Small intestine (tissue), 7 donors: Measurements from ENCODE around the gene SOX6. TPM values are rescaled to one million over a fixed set of nuclear protein-coding genes. Genes with fewer than 3 reads are reported as not detected.
A peak's percentile ranks its signal among the peaks of the same experiment; 100 is the strongest.

Experiments
- DNase-seq, 2 donors: peaks; one replicate each; pipeline versions ENCODE4 v3.0.0 to v3.0.0-alpha.2; 2013
- FAIRE-seq: peaks from 2 replicates; lab custom pipeline; 2012; peaks lifted over from hg19 to GRCh38; lab: Jason Lieb, UNC
- H3K27ac ChIP-seq, 3 donors: one replicate each; pipeline ENCODE4 v1.5.1; 2013; ENCODE audit warnings: low read length in 2 of 3, mild to moderate bottlenecking in 2 of 3, control low read depth in 1 of 3, inconsistent platforms in 1 of 3, low read depth in 1 of 3, moderate library complexity in 1 of 3
- H3K27me3 ChIP-seq, 3 donors: one replicate each; pipeline ENCODE4 v1.6.1; 2013; ENCODE audit warnings: low read length in 3 of 3, inconsistent platforms in 1 of 3; ENCODE audit not compliant: control insufficient read depth in 3 of 3, insufficient read depth in 3 of 3
- H3K36me3 ChIP-seq, 3 donors: one replicate each; pipeline ENCODE4 v1.6.1; 2013; ENCODE audit warnings: low read length in 3 of 3, inconsistent platforms in 1 of 3, low read depth in 1 of 3, mild to moderate bottlenecking in 1 of 3, moderate library complexity in 1 of 3; ENCODE audit not compliant: control insufficient read depth in 3 of 3, insufficient read depth in 2 of 3
- H3K4me1 ChIP-seq, 3 donors: one replicate each; pipeline ENCODE4 v1.6.1; 2013; ENCODE audit warnings: low read length in 2 of 3, inconsistent platforms in 1 of 3, low read depth in 1 of 3, mild to moderate bottlenecking in 1 of 3, moderate library complexity in 1 of 3; ENCODE audit not compliant: control insufficient read depth in 3 of 3, insufficient read depth in 2 of 3
- H3K4me3 ChIP-seq, 3 donors: one replicate each; pipeline ENCODE4 v1.5.1; 2013; ENCODE audit warnings: low read length in 3 of 3, control low read depth in 1 of 3, inconsistent platforms in 1 of 3, low read depth in 1 of 3, mild to moderate bottlenecking in 1 of 3, moderate library complexity in 1 of 3
- H3K9me3 ChIP-seq, 2 donors: one replicate each; pipeline ENCODE4 v1.6.1; 2013; ENCODE audit warnings: low read depth in 1 of 2, low read length in 1 of 2; ENCODE audit not compliant: control insufficient read depth in 2 of 2, insufficient read depth in 1 of 2
- WGBS, 3 donors: extraction: QIAGEN DNeasy Blood & Tissue Kit; methylation state at CpG; one replicate each; pipeline ENCODE4 v1.1.7; 2013; 5-methylcytosine and 5-hydroxymethylcytosine counted together
- polyA plus RNA-seq, 4 donors: library from polyadenylated mRNA; stranded (reverse) in 3 of 4; unstranded in 1 of 4; fragments of 200-250 nt in 3 of 4; fragments of 120-200 nt in 1 of 4; gene quantifications; one replicate each; pipeline versions ENCODE4 v1.2.1 to v1.2.3, GENCODE V29; 2013
- donor health status: healthy with polysubstance abuse.
- donor health status: control.
- donor health status: control.
- donor health status: Bipolar disorder and iron deficiency.
- donor health status: healthy.

Gene SOX6
- polyA plus RNA-seq, 4 donors, result 4.6 to 52.4 (median 7.7) TPM

DNA sequence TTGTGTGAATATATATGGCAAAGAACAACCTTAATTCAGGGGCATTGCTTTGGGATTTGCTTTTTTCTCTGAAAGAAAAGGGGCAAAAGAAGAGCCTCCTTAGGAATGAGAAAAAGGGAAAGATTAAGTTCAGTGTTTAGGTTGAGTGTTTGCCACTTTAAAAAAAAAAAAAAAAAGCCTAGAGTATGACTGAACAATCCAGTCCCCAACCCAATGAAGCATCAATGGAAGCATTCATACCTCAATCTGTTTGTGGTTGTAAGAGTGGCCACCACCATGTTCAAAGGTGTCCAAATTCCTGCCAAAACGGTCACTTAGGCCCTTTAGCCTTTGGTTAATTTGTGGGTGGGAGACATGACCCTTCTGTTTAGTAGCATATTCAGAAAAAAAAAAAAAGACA lies 260.6 kb downstream of the SOX6 start:
- H3K27me3 ChIP-seq, result no peaks in the 10 kb centered on the region
- no peaks in the 10 kb centered on the region for H3K9me3 ChIP-seq
- peaks cover 0 to 4% (median 4%) of the 10 kb centered on the region in 3 donors for H3K4me1 ChIP-seq
- H3K27ac ChIP-seq, result no peak overlapping the region
- H3K36me3 ChIP-seq, result no peaks in the 10 kb centered on the region
- DNase-seq, result no peak
- no peak overlapping the region for H3K4me3 ChIP-seq
- FAIRE-seq, result no peak
- 77 to 81% (median 78%) methylated on average over 1 of the region's 1 CpG for WGBS, 3 donors

DNA sequence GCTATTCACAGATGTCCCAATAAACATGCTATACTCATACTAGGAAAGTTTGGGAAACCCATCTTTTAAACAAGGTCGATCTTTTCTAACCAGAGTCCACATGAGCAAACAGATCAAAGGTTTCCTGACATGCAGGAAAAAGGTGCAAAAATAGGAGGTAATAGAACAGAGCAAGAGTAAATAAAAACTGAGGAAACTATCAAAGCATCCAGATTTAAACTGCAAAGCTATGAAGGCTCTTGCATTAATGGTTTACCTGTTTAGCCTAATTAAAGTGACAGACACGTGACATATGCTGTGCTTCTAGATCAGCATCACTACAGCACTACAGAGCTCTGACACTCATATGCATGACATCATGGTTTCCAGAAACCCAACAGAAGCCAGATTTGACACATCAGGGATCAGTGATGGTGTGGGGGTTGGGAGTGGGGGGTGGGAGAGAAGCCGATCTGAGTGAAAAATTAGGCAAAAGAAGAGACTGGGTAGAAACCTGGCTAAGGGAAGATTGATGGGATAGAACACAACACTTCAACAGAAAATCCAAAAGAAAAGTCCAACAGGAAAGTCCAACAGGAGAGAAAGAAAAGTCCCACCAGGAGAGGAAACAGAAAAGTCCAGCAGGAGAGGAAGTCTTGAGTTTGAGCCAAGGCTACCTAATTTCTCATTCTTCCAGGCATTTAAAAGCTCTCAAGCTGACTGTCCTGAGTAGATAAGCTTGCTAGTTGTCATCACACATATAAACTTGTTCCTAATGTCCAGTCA lies 262.3 kb downstream of the SOX6 start:
- no peak for FAIRE-seq

DNA sequence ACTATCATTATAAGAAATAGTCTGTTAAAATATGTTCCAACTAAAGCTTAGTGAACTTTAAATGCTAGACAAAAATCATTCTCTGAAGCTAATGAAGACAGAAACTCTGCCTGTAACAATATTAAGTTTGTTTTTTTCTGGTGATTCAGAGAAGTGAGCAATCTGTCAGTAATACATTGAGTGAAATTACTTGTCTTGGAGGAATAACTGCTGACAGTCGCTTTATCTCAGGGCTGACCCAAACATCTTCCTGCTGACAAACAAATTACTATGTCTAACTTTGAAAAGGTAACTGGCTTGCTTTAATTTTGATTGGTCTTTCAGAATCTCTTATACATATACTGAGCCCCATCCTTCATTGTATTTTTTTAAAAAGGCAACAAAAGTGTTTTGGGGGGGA lies 264.5 kb downstream of the SOX6 start:
- Histone ChIP-seq H3K27ac (no peak overlapping the region), H3K4me1 (no peaks in the 10 kb centered on the region), H3K27me3 (no peaks in the 10 kb centered on the region), H3K4me3 (no peak overlapping the region), H3K36me3 (no peaks in the 10 kb centered on the region), H3K9me3 (no peaks in the 10 kb centered on the region)
- 90 to 97% (median 94%) methylated on average over 1 of the region's 1 CpG for WGBS, 3 donors
- FAIRE-seq, result no peak
- no peak for DNase-seq

More for the DNA sequence above, 262.3 kb downstream of the SOX6 start:
- no peaks in the 10 kb centered on the region for H3K36me3 ChIP-seq
- H3K27ac ChIP-seq, result no peak overlapping the region
- 62 to 73% (median 68%) methylated on average over 3 of the region's 3 CpGs for WGBS, 3 donors
- DNase-seq, result no peak
- H3K4me3 ChIP-seq, result no peak overlapping the region
- H3K4me1 ChIP-seq, result peaks cover 0 to 4% (median 4%) of the 10 kb centered on the region in 3 donors
- no peaks in the 10 kb centered on the region for H3K9me3 ChIP-seq
- no peaks in the 10 kb centered on the region for H3K27me3 ChIP-seq

DNA sequence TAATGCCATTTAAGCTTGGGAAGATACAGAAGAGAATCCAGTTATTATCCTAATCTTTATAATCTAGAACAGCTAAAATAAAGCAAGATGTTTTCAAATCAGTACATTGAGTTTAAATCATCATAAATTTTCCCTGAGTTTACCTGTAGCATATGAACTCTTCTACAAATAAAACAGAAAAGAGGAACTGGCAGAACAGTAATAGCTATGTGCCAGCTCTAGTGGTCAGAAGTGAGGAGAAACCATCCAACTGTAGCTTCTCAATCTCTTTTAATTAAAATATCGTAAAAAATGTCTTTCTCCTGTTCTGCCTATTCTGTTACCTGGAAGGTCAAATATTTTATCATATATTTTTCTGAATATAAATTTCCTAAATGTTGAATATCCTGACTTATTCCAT lies 266.9 kb downstream of the SOX6 start:
- Histone ChIP-seq H3K27ac (no peak overlapping the region), H3K27me3 (no peaks in the 10 kb centered on the region), H3K36me3 (peaks cover 0 to 3% (median 0%) of the 10 kb centered on the region in 3 donors), H3K4me3 (no peak overlapping the region), H3K4me1 (no peaks in the 10 kb centered on the region), H3K9me3 (no peaks in the 10 kb centered on the region)
- FAIRE-seq (no peak), DNase-seq (no peak)
- WGBS, 3 donors, result 84 to 95% (median 94%) methylated on average over 1 of the region's 1 CpG

DNA sequence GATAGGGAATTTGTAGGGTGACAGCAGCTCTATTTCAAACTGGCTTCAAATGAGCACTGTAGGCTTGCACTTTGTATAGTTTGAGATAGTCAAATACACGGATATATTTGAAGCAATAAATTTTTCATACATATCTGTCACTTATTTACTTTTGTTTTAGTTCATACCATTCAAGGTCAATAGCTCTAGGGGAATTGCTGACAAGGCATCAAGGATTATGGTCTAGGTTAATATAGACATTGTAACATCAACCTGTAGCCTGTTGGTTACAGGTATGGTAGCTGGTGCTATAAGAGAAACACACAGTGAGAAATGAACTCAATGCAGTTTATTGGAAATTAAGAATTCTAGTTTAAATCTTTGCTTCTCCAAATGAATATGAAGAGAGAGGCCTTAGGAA lies 267.6 kb downstream of the SOX6 start:
- Histone ChIP-seq H3K9me3 (no peaks in the 10 kb centered on the region), H3K4me1 (no peaks in the 10 kb centered on the region), H3K36me3 (peaks cover 0 to 3% (median 0%) of the 10 kb centered on the region in 3 donors), H3K27ac (no peak overlapping the region), H3K4me3 (no peak overlapping the region), H3K27me3 (no peaks in the 10 kb centered on the region)
- 3 to 57% (median 21%) methylated on average over 1 of the region's 1 CpG for WGBS, 3 donors
- FAIRE-seq, result no peak
- DNase-seq, result peak in 1 of 2 donors; percentile 55

DNA sequence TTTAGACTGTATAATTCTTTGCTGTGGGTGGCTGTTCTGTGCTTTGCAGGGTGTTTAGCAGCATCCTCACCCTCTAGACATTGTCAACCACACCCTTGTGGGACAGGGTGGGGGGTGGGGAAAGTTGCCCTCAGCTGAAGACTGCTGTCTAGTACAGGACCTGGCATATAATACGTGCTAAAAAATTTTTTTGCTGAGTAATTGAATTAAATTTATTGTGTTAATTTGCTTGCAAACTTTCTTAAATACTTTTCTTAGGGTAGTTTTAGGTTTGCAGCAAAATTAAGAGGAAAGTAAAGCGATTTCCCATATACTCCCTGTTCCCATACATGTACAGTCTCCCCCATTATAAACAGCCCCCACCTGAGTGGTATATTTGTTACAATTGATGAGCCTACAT lies 268.5 kb downstream of the SOX6 start:
- H3K4me1 ChIP-seq, result no peaks in the 10 kb centered on the region
- peaks cover 0 to 3% (median 0%) of the 10 kb centered on the region in 3 donors for H3K36me3 ChIP-seq
- no peaks in the 10 kb centered on the region for H3K9me3 ChIP-seq
- FAIRE-seq (no peak), DNase-seq (no peak)
- H3K27me3 ChIP-seq, result no peaks in the 10 kb centered on the region
- H3K27ac ChIP-seq, result no peak overlapping the region
- H3K4me3 ChIP-seq, result no peak overlapping the region
- WGBS, 3 donors, result 79 to 92% (median 81%) methylated on average over 2 of the region's 2 CpGs

DNA sequence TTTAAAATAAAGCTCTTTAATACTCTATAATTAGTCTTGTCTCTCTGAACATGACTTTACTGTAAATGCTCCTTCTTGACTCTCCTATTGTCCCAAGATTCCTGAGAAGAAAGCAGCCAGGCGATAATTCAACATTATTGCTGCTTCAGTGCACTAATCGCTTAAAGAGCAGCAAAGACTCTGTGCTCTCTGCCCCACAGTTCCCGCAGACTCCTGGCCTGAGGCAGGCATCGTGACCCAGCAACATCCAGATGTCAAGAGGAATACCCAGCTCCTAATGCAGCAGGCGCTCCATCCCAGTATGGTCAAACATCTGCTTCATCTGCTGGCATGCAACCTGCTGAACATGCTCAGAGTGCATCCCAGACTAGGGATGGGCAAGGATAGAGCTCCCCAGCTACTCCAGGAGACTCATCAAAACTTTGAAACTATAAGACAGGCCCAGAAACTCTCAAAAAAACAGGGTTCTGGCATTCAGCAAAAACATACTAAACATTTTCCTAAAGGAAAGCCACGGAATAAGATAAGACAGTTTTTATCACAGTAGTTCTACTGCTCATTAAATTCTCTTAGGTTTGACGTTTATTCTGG lies 270.0 kb downstream of the SOX6 start:
- 86 to 89% (median 87%) methylated on average over 7 of the region's 7 CpGs for WGBS, 3 donors
- no peak for FAIRE-seq

DNA sequence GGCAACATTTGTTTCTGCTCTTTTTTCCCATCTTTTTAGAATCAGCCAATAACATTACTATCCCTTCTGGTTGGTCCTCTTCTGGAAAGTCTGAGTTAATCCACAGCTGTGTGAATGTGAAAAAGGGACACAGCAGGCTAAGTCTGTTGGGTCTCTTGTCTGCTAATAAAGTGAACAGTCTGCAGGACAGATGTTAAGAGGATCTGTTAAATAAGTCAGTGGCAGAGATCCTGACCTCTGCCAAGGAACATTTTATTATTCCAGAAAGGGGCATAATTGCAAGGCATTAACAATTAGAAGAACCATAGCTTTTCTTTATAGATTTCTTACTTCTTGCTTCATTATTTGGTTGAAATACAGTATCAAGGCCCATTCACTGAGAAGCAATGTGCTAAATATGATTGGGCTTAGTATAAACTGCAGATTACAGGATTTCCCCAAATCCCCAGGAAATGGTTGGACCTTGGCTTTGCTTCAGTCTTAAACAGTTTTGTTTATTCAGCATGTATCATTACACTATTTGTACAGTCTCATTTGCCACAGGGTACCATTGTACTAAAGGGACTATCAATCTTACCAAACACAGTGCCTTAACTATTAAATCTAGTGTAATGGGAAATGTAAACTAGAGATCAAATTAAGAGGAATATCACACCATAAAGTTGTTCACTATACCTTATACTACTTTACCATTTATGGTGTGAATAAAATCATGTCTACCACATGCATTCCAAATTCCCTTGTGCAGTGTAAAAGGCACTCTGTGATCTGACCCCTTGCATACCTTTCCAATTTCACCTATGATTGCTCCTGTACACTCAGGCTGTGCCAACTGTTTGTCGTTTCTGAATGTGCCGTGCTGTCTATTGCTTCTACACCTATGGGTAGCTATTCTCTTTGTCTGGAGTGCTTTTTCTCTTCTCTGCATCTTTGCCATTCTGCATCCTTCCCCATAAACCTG lies 274.0 kb downstream of the SOX6 start:
- peaks cover 0 to 5% (median 3%) of the 10 kb centered on the region in 3 donors for H3K36me3 ChIP-seq
- no peaks in the 10 kb centered on the region for H3K27me3 ChIP-seq
- no peak overlapping the region for H3K27ac ChIP-seq
- DNase-seq, result no peak
- FAIRE-seq, result no peak
- peaks cover 0 to 3% (median 0%) of the 10 kb centered on the region in 3 donors for H3K4me1 ChIP-seq
- no peak overlapping the region for H3K4me3 ChIP-seq
- 85 to 92% (median 91%) methylated on average over 2 of the region's 2 CpGs for WGBS, 3 donors
- no peaks in the 10 kb centered on the region for H3K9me3 ChIP-seq

More for the DNA sequence above, 270.0 kb downstream of the SOX6 start:
- no peaks in the 10 kb centered on the region for H3K27me3 ChIP-seq
- peaks cover 0 to 3% (median 0%) of the 10 kb centered on the region in 3 donors for H3K4me1 ChIP-seq
- no peaks in the 10 kb centered on the region for H3K9me3 ChIP-seq
- no peak overlapping the region for H3K4me3 ChIP-seq
- DNase-seq, result no peak
- H3K27ac ChIP-seq, result no peak overlapping the region
- H3K36me3 ChIP-seq, result peaks cover 0 to 3% (median 2%) of the 10 kb centered on the region in 3 donors
